NCI-H2227 (cell line): ENCODE measurements around the gene LANCL2.
A peak's percentile ranks its signal among the peaks of the same experiment; 100 is the strongest.

Source experiments
- DNase-seq: peaks from one replicate; lab custom pipeline; 2025; ENCODE audit not compliant: unreplicated experiment; lab: John Stamatoyannopoulos, UW

LANCL2 gene

GRCh38 chr7:55361560-55361959, 3.6 kb upstream of the LANCL2 start:
- no peak for DNase-seq

GRCh38 chr7:55362927-55363326, 2.2 kb upstream of the LANCL2 start:
- no peak for DNase-seq

GRCh38 chr7:55363386-55364170, 1.6 kb upstream of the LANCL2 start:
- no peak for DNase-seq

- DNase-seq = peak; percentile 95
Measured at GRCh38 chr7:55365675-55366460, 731 bp downstream of the LANCL2 start.

GRCh38 chr7:55366461-55367070, 1.4 kb downstream of the LANCL2 start:
- peak; percentile 47 for DNase-seq

- DNase-seq = no peak
Measured at GRCh38 chr7:55367283-55367840, 2.2 kb downstream of the LANCL2 start.

GRCh38 chr7:55369427-55370400, 4.6 kb downstream of the LANCL2 start:
- peak; percentile 55 for DNase-seq

GRCh38 chr7:55374213-55374612, 9.1 kb downstream of the LANCL2 start:
- DNase-seq = no peak

GRCh38 chr7:55375237-55375636, 10.1 kb downstream of the LANCL2 start:
- DNase-seq = no peak

- peak; percentile 56 for DNase-seq
Measured at GRCh38 chr7:55377162-55377817, 12.2 kb downstream of the LANCL2 start.

GRCh38 chr7:55379285-55379684, 14.1 kb downstream of the LANCL2 start:
- DNase-seq = no peak

GRCh38 chr7:55381189-55381588, 16.1 kb downstream of the LANCL2 start:
- DNase-seq = no peak

GRCh38 chr7:55381696-55382095, 16.6 kb downstream of the LANCL2 start:
- DNase-seq = no peak

GRCh38 chr7:55382251-55382650, 17.1 kb downstream of the LANCL2 start:
- no peak for DNase-seq

GRCh38 chr7:55386541-55386940, 21.4 kb downstream of the LANCL2 start:
- DNase-seq = no peak

GRCh38 chr7:55387062-55387965, 22.2 kb downstream of the LANCL2 start:
- DNase-seq = peak; percentile 4

GRCh38 chr7:55396233-55396785, 31.2 kb downstream of the LANCL2 start:
- DNase-seq = no peak

- DNase-seq = no peak
Measured at GRCh38 chr7:55397617-55398016, 32.5 kb downstream of the LANCL2 start.

- DNase-seq = no peak
Measured at GRCh38 chr7:55400191-55400590, 35.1 kb downstream of the LANCL2 start.
